Right lobe of liver (tissue), 6 donors: ENCODE results near the gene SALL1. TPM values are rescaled to one million over a fixed set of nuclear protein-coding genes. Genes with fewer than 3 reads are reported as not detected.
A peak's percentile ranks its signal among the peaks of the same experiment; 100 is the strongest.

Source experiments
- ATAC-seq, 4 donors: fragments of 200-7000 bp; cut with Tn5 transposase; one replicate each; pipeline ENCODE4 v1.9.1; 2020; ENCODE audit warnings: mild to moderate bottlenecking in 4 of 4, moderate library complexity in 4 of 4
- DNase-seq, 3 donors: peaks; one replicate each; pipeline ENCODE4 v3.0.0-alpha.2; 2020
- H3K27ac ChIP-seq, 3 donors: fragments of 200-600 bp; one replicate each; pipeline ENCODE4 v1.8.0; 2022
- H3K27me3 ChIP-seq, 2 donors: fragments of 200-600 bp; one replicate each; pipeline ENCODE4 v1.8.0; 2022
- H3K36me3 ChIP-seq, 4 donors: fragments of 200-600 bp; sonication (generic) in 1 of 4; one replicate each; pipeline versions ENCODE4 v1.5.1 to v1.8.0; 2017 to 2022; ENCODE audit warnings: control low read depth in 1 of 4
- H3K4me1 ChIP-seq, 4 donors: fragments of 200-600 bp; sonication (generic) in 1 of 4; one replicate each; pipeline versions ENCODE4 v1.5.1 to v1.8.0; 2017 to 2022; ENCODE audit warnings: control low read depth in 1 of 4
- H3K4me3 ChIP-seq, 3 donors: fragments of 200-600 bp; one replicate each; pipeline ENCODE4 v1.8.0; 2022
- H3K9me3 ChIP-seq, 4 donors: fragments of 200-600 bp; sonication (generic) in 1 of 4; one replicate each; pipeline versions ENCODE4 v1.5.1 to v1.8.0; 2017 to 2022; ENCODE audit warnings: control low read depth in 1 of 4
- CTCF ChIP-seq, 4 donors: fragments of 200-600 bp in 3 of 4; fragments of 450-650 bp in 1 of 4; IDR thresholded peaks; one replicate each; pipeline versions ENCODE4 v1.5.1 to v1.8.0; 2016 to 2022; ENCODE audit warnings: antibody characterized with exemption in 4 of 4, mild to moderate bottlenecking in 2 of 4
- POLR2A ChIP-seq: fragments of 450-650 bp; IDR thresholded peaks from one replicate; pipeline ENCODE4 v1.6.1; 2017; ENCODE audit warnings: antibody characterized with exemption, mild to moderate bottlenecking
- WGBS: methylation state at CpG from one replicate; pipeline ENCODE4 v1.1.6; 2018; ENCODE audit warnings: low coverage, low lambda C conversion rate; ENCODE audit not compliant: insufficient coverage; ENCODE audit errors: missing lambda C conversion rate; 5-methylcytosine and 5-hydroxymethylcytosine counted together
- intact Hi-C, 2 donors: fragments of 100-400 bp; cut with DNase I; formaldehyde crosslinking; loops; one replicate each; pipeline versions ENCODE4 v1.11.2 to v1.14.1; 2022
- total RNA-seq, 6 experiments: library from RNA; depleted of rRNA in 2 of 6; stranded (reverse); fragments of >200 nt in 2 of 6; fragmentation: NEBNext Ultra II Directional in 3 of 6; extraction: Animal tissue kit (Norgen Biotek cat#: 25700) in 3 of 6; gene quantifications; one replicate each; pipeline versions ENCODE4 v1.1.0 to v1.2.4, GENCODE V29; 2016 to 2023
- donor health status: DM: no; HTN: yes; CAD: no.
- donor health status: DM: no; HTN: no; CAD: no.
- donor health status: DM: no; HTN: no; CAD: no.
- donor health status: DM: no; HTN: yes; CAD: no.
- donor health status: DM: no; HTN: yes; CAD: no.

The SALL1 gene
- total RNA-seq, 6 experiments from 2014 or later = 22.9 to 30.1 (median 26.4) TPM

GRCh38 chr16:51139568-51139967 is 11.5 kb downstream of the SALL1 start:
- TF ChIP-seq POLR2A (no peak), CTCF (IDR thresholded peaks at IDR 0.05) (no peak)

GRCh38 chr16:51138178-51138577 is 12.9 kb downstream of the SALL1 start:
- WGBS = 80% methylated on average over 8 of the region's 10 CpGs
- TF ChIP-seq POLR2A = no peak
- no peak for TF ChIP-seq CTCF (IDR thresholded peaks at IDR 0.05)
- Histone ChIP-seq H3K4me1 (peaks cover 0 to 48% (median 15%) of the 10 kb centered on the region in 4 donors), H3K36me3 (peaks cover 0 to 39% (median 19%) of the 10 kb centered on the region in 4 donors), H3K27me3 (no peaks in the 10 kb centered on the region), H3K4me3 (no peak overlapping the region), H3K9me3 (no peaks in the 10 kb centered on the region), H3K27ac (peak overlapping the region in 2 of 3 donors; percentile 69 to 84)
- DNase-seq (no peak), ATAC-seq (no peak)
- intact Hi-C loops = no loop called here

More at GRCh38 chr16:51139568-51139967, 11.5 kb downstream of the SALL1 start:
- Histone ChIP-seq H3K36me3 (peaks cover 0 to 39% (median 19%) of the 10 kb centered on the region in 4 donors), H3K4me1 (peaks cover 0 to 56% (median 20%) of the 10 kb centered on the region in 4 donors), H3K27ac (peak overlapping the region in 1 of 3 donors; percentile 84), H3K9me3 (no peaks in the 10 kb centered on the region), H3K27me3 (no peaks in the 10 kb centered on the region), H3K4me3 (no peak overlapping the region)
- intact Hi-C loops = no loop called here
- DNase-seq (no peak), ATAC-seq (no peak)
- WGBS = 83% methylated on average over 4 of the region's 11 CpGs

GRCh38 chr16:51137097-51137496 is 14.0 kb downstream of the SALL1 start:
- 45% methylated on average over 7 of the region's 18 CpGs for WGBS
- Histone ChIP-seq H3K36me3 (peaks cover 0 to 38% (median 19%) of the 10 kb centered on the region in 4 donors), H3K4me1 (peaks cover 0 to 56% (median 15%) of the 10 kb centered on the region in 4 donors), H3K4me3 (no peak overlapping the region), H3K27me3 (no peaks in the 10 kb centered on the region), H3K27ac (peak overlapping the region in 2 of 3 donors; percentile 69 to 84), H3K9me3 (no peaks in the 10 kb centered on the region)
- ATAC-seq (peak; percentile 74 to 84 (median 76)), DNase-seq (peak; percentile 86 to 90 (median 88))
- TF ChIP-seq POLR2A = no peak
- TF ChIP-seq CTCF (IDR thresholded peaks at IDR 0.05) = peak in 2 of 4 donors; percentile 6 to 32
- intact Hi-C loops = no loop called here

- no peak for DNase-seq
- Histone ChIP-seq H3K36me3 (peaks cover 0 to 16% (median 6%) of the 10 kb centered on the region in 4 donors), H3K27ac (peak overlapping the region in 1 of 3 donors; percentile 84), H3K27me3 (no peaks in the 10 kb centered on the region), H3K4me1 (peaks cover 0 to 65% (median 14%) of the 10 kb centered on the region in 4 donors), H3K4me3 (peak overlapping the region in 1 of 3 donors; percentile 48), H3K9me3 (no peaks in the 10 kb centered on the region)
- TF ChIP-seq POLR2A (no peak), CTCF (IDR thresholded peaks at IDR 0.05) (no peak)
- 41% methylated on average over 10 of the region's 34 CpGs for WGBS
- intact Hi-C loops = no loop called here
- no peak for ATAC-seq
Measured at GRCh38 chr16:51134876-51135275, 16.2 kb downstream of the SALL1 start.
